Cardiac septum (tissue), 1 donor: Measurements from ENCODE around the gene ZNF430. TPM values are rescaled to one million over a fixed set of nuclear protein-coding genes. Genes with fewer than 3 reads are reported as not detected.

Source experiments
- DNase-seq: peaks from one replicate; pipeline ENCODE4 v3.0.0-alpha.2; 2020; ENCODE audit warnings: low spot score
- intact Hi-C: fragments of 100-400 bp; cut with DNase I; formaldehyde crosslinking; loops from one replicate; pipeline ENCODE4 v1.14.0; 2022
- total RNA-seq: library from RNA; stranded (reverse); fragmentation: NEBNext Ultra II Directional; extraction: Animal tissue kit (Norgen Biotek cat#: 25700); gene quantifications from one replicate; pipeline ENCODE4 v1.2.1, GENCODE V29; 2021
- donor health status: DM: no; HTN: no; CAD: no.

Gene ZNF430
- total RNA-seq, 1 donor from 2014 or later = 6.2 TPM

GRCh38 chr19:21101521-21102242 is 81.2 kb downstream of the ZNF430 start:
- intact Hi-C loops = no loop called here
- DNase-seq = no peak

- intact Hi-C loops = no loop called here
- DNase-seq = no peak
These were observed 88.7 kb downstream of the ZNF430 start for GRCh38 chr19:21109116-21109515.

Other genes with a start within 250 kb of the ZNF430 start
- gene ZNF66, start 244.4 kb upstream of the ZNF430 start, total RNA-seq = 0.81 TPM
- gene ZNF85, start 97.4 kb upstream of the ZNF430 start, total RNA-seq = 3.5 TPM
- 2.6 TPM for gene ZNF714, start 61.5 kb downstream of the ZNF430 start, total RNA-seq
- gene ZNF431, start 121.4 kb downstream of the ZNF430 start, total RNA-seq = 14.3 TPM